H9 (cell line): Measurements from ENCODE around the gene LITAFD. TPM values are rescaled to one million over a fixed set of nuclear protein-coding genes. Genes with fewer than 3 reads are reported as not detected.

Experiments used
- DNase-seq: peaks from one replicate; pipeline ENCODE4 v3.0.0-alpha.2; 2017
- H2AFZ ChIP-seq: one replicate; pipeline ENCODE4 v1.6.1; 2013; ENCODE audit warnings: mild to moderate bottlenecking, low read length, control low read depth, moderate library complexity
- H2AK5ac ChIP-seq: 2 replicates; pipeline ENCODE4 v1.6.1; 2013; ENCODE audit warnings: low read length, control low read depth, mixed read lengths; ENCODE audit not compliant: insufficient read length
- H2BK120ac ChIP-seq: one replicate; pipeline ENCODE4 v1.6.1; 2013; ENCODE audit warnings: low read depth, mild to moderate bottlenecking, low read length, control low read depth, inconsistent platforms; ENCODE audit not compliant: poor library complexity, severe bottlenecking
- H2BK12ac ChIP-seq: 2 replicates; pipeline ENCODE4 v1.6.1; 2013; ENCODE audit warnings: low read length, control low read depth, mixed read lengths, low read depth; ENCODE audit not compliant: insufficient read length
- H2BK15ac ChIP-seq: 2 replicates; pipeline ENCODE4 v1.6.1; 2013; ENCODE audit warnings: low read depth, low read length, control low read depth
- H2BK20ac ChIP-seq: one replicate; pipeline ENCODE4 v1.6.1; 2013; ENCODE audit warnings: low read depth, mild to moderate bottlenecking, low read length, control low read depth, inconsistent platforms; ENCODE audit not compliant: poor library complexity, severe bottlenecking
- H2BK5ac ChIP-seq: 2 replicates; pipeline ENCODE4 v1.6.1; 2013; ENCODE audit warnings: low read length, control low read depth, mixed read lengths; ENCODE audit not compliant: insufficient read length
- H3K14ac ChIP-seq: 2 replicates; pipeline ENCODE4 v1.6.1; 2013; ENCODE audit warnings: low read length, control low read depth; ENCODE audit not compliant: insufficient read depth
- H3K18ac ChIP-seq: 2 replicates; pipeline ENCODE4 v1.6.1; 2013; ENCODE audit warnings: low read depth, mild to moderate bottlenecking, mixed read lengths, low read length, control low read depth; ENCODE audit not compliant: insufficient read length
- H3K23ac ChIP-seq: 2 replicates; pipeline ENCODE4 v1.6.1; 2013; ENCODE audit warnings: low read length, control low read depth, mixed read lengths, low read depth; ENCODE audit not compliant: insufficient read length
- H3K23me2 ChIP-seq: 2 replicates; pipeline ENCODE4 v1.6.1; 2013; ENCODE audit warnings: low read depth, mild to moderate bottlenecking, mixed read lengths, low read length, control low read depth; ENCODE audit not compliant: insufficient read length, poor library complexity, severe bottlenecking
- H3K27ac ChIP-seq: 2 replicates; pipeline ENCODE4 v1.5.1; 2013; ENCODE audit warnings: low read length, control low read depth, mixed read lengths, low read depth; ENCODE audit not compliant: insufficient read length
- H3K27me3 ChIP-seq: 2 replicates; pipeline ENCODE4 v1.6.1; 2013; ENCODE audit warnings: low read length, control low read depth, inconsistent platforms; ENCODE audit not compliant: insufficient read depth
- H3K4ac ChIP-seq: 2 replicates; pipeline ENCODE4 v1.6.1; 2013; ENCODE audit warnings: low read depth, mild to moderate bottlenecking, control low read depth, inconsistent platforms, low read length, moderate library complexity
- H3K4me1 ChIP-seq: 2 replicates; pipeline ENCODE4 v1.6.1; 2013; ENCODE audit warnings: low read length, control low read depth, inconsistent platforms; ENCODE audit not compliant: insufficient read depth
- H3K4me2 ChIP-seq: 2 replicates; pipeline ENCODE4 v1.6.1; 2013; ENCODE audit warnings: low read length, control low read depth, mixed read lengths; ENCODE audit not compliant: insufficient read length, insufficient read depth
- H3K56ac ChIP-seq: 2 replicates; pipeline ENCODE4 v1.6.1; 2013; ENCODE audit warnings: low read depth, mild to moderate bottlenecking, mixed read lengths, low read length, control low read depth; ENCODE audit not compliant: insufficient read length
- H3K79me1 ChIP-seq: 2 replicates; pipeline ENCODE4 v1.6.1; 2013; ENCODE audit warnings: low read depth, mild to moderate bottlenecking, moderate library complexity, low read length, control low read depth, inconsistent platforms; ENCODE audit not compliant: insufficient read depth, poor library complexity, severe bottlenecking
- H3K79me2 ChIP-seq: 2 replicates; pipeline ENCODE4 v1.6.1; 2013; ENCODE audit warnings: low read length, control low read depth, inconsistent platforms; ENCODE audit not compliant: insufficient read depth
- H3K9ac ChIP-seq: 2 replicates; pipeline ENCODE4 v1.6.1; 2013; ENCODE audit warnings: low read length, control low read depth, mixed read lengths; ENCODE audit not compliant: insufficient read length; ENCODE audit errors: extremely low read depth
- H3K9me3 ChIP-seq: one replicate; pipeline ENCODE4 v1.6.1; 2013; ENCODE audit warnings: low read depth, low read length, inconsistent platforms; ENCODE audit not compliant: control insufficient read depth
- H3T11ph ChIP-seq: one replicate; pipeline ENCODE4 v1.6.1; 2013; ENCODE audit warnings: mild to moderate bottlenecking, low read length, control low read depth, inconsistent platforms
- H4K20me1 ChIP-seq: one replicate; pipeline ENCODE4 v1.6.1; 2013; ENCODE audit not compliant: control insufficient read depth, insufficient read length, insufficient read depth
- H4K5ac ChIP-seq: 2 replicates; pipeline ENCODE4 v1.6.1; 2013; ENCODE audit warnings: low read depth, mild to moderate bottlenecking, mixed read lengths, low read length, control low read depth; ENCODE audit not compliant: insufficient read length
- H4K8ac ChIP-seq: replicated peaks from 2 replicates; pipeline ENCODE4 v1.6.1; 2013; ENCODE audit warnings: low read length, control low read depth, mixed read lengths, low read depth; ENCODE audit not compliant: insufficient read length
- H4K91ac ChIP-seq: 2 replicates; pipeline ENCODE4 v1.6.1; 2013; ENCODE audit warnings: low read depth, mild to moderate bottlenecking, moderate library complexity, mixed read lengths, low read length, control low read depth; ENCODE audit not compliant: insufficient read length
- H3K27ac Mint-ChIP-seq, 3 experiments: 2 replicates in 2 of 3; 3 replicates in 1 of 3; pipeline ENCODE4 v1.8.0; 2020 to 2021; ENCODE audit warnings: mixed read lengths in 3 of 3, mild to moderate bottlenecking in 1 of 3, moderate library complexity in 1 of 3
- H3K27me3 Mint-ChIP-seq: 2 replicates; pipeline ENCODE4 v1.8.0; 2021; ENCODE audit warnings: low read depth, mild to moderate bottlenecking, moderate library complexity, mixed read lengths
- H3K36me3 Mint-ChIP-seq, 3 experiments: 2 replicates in 2 of 3; 3 replicates in 1 of 3; pipeline ENCODE4 v1.8.0; 2020 to 2021; ENCODE audit warnings: low read depth in 3 of 3, mixed read lengths in 3 of 3; ENCODE audit not compliant: insufficient read depth in 1 of 3
- H3K4me1 Mint-ChIP-seq, 2 experiments: 2 replicates each; pipeline ENCODE4 v1.8.0; 2020; ENCODE audit warnings: mixed read lengths in 2 of 2
- H3K4me3 Mint-ChIP-seq, 2 experiments: 2 replicates in 1 of 2; 3 replicates in 1 of 2; pipeline ENCODE4 v1.8.0; 2020 to 2021; ENCODE audit warnings: mild to moderate bottlenecking in 2 of 2, mixed read lengths in 2 of 2, moderate library complexity in 1 of 2
- H3K9me3 Mint-ChIP-seq, 2 experiments: 2 replicates in 1 of 2; 3 replicates in 1 of 2; pipeline ENCODE4 v1.8.0; 2020; ENCODE audit warnings: mild to moderate bottlenecking in 2 of 2, mixed read lengths in 2 of 2, moderate library complexity in 1 of 2
- WGBS: extraction: QIAGEN DNeasy Blood & Tissue Kit; methylation state at CpG from one replicate; pipeline ENCODE4 v1.1.7; 2013; ENCODE audit warnings: missing lambda C conversion rate, low lambda C conversion rate, mixed read lengths; ENCODE audit not compliant: insufficient read length; ENCODE audit errors: extremely low coverage; 5-methylcytosine and 5-hydroxymethylcytosine counted together
- total RNA-seq: library from RNA; stranded (reverse); gene quantifications from 2 replicates; pipeline ENCODE4 v1.2.1, GENCODE V29; 2021
- TF ChIP-seq, protein P1 (sequence below): fragments of 200-600 bp; sonication (generic); conservative IDR thresholded peaks from 3 replicates; pipeline ENCODE4 v1.8.0; 2021; ENCODE audit warnings: antibody characterized with exemption, mild to moderate bottlenecking

The LITAFD gene
- total RNA-seq, 1 experiment from 2014 or later = not detected

- Histone ChIP-seq H2BK20ac (no peak overlapping the region), H4K5ac (no peak overlapping the region), H3K27ac (no peak overlapping the region), H3K23ac (no peak overlapping the region), H3K9ac (no peak overlapping the region), H4K20me1 (peaks cover 6% of the 10 kb centered on the region), H3K79me2 (no peaks in the 10 kb centered on the region), H3K27me3 (no peaks in the 10 kb centered on the region), H2BK12ac (no peak overlapping the region), H3K9me3 (no peaks in the 10 kb centered on the region), H4K91ac (no peak overlapping the region), H3T11ph (no peak overlapping the region), H4K8ac (no peak overlapping the region), H2BK120ac (no peak overlapping the region), H3K4me1 (no peaks in the 10 kb centered on the region), H3K4ac (no peak overlapping the region), H3K4me2 (no peak overlapping the region), H3K79me1 (no peaks in the 10 kb centered on the region), H3K14ac (no peak overlapping the region), H3K56ac (no peak overlapping the region), H2BK5ac (no peak overlapping the region), H2BK15ac (no peak overlapping the region), H3K18ac (no peak overlapping the region), H3K23me2 (no peaks in the 10 kb centered on the region), H2AFZ (no peak overlapping the region), H2AK5ac (no peak overlapping the region)
- Mint-ChIP-seq H3K4me3 (no peak overlapping the region; a peak in 1 of 5 replicates), H3K27me3 (no peaks in the 10 kb centered on the region; the same call in 1 of the 2 replicates), H3K27ac (peak overlapping the region; percentile 65 to 93 (median 90); a peak in 5 of 7 replicates), H3K9me3 (no peaks in the 10 kb centered on the region; a peak in 1 of 5 replicates), H3K4me1 (peaks cover 27 to 31% of the 10 kb centered on the region in 2 experiments), H3K36me3 (peaks cover 36 to 96% (median 71%) of the 10 kb centered on the region in 3 experiments)
- no peak for DNase-seq
- TF ChIP-seq, protein P1, sequence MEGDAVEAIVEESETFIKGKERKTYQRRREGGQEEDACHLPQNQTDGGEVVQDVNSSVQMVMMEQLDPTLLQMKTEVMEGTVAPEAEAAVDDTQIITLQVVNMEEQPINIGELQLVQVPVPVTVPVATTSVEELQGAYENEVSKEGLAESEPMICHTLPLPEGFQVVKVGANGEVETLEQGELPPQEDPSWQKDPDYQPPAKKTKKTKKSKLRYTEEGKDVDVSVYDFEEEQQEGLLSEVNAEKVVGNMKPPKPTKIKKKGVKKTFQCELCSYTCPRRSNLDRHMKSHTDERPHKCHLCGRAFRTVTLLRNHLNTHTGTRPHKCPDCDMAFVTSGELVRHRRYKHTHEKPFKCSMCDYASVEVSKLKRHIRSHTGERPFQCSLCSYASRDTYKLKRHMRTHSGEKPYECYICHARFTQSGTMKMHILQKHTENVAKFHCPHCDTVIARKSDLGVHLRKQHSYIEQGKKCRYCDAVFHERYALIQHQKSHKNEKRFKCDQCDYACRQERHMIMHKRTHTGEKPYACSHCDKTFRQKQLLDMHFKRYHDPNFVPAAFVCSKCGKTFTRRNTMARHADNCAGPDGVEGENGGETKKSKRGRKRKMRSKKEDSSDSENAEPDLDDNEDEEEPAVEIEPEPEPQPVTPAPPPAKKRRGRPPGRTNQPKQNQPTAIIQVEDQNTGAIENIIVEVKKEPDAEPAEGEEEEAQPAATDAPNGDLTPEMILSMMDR = no peak
- WGBS = no CpG with 5 or more reads among the region's 8 CpGs
Measured at GRCh38 chr16:8851761-8852403, 30.3 kb upstream of the LITAFD start.
